Activated CD8-positive, alpha-beta memory T cell treated with anti-CD3 and anti-CD28 coated beads, Interleukin-2, amount 50 U/mL, for 24 hours (primary cell): Measurements from ENCODE around the gene LHX6.

ENCODE experiments used
- DNase-seq: peaks from one replicate; pipeline ENCODE4 v3.0.0-alpha.2; 2020; ENCODE audit errors: extremely low read depth

LHX6 gene

GRCh38 chr9:122234022-122234748, 5.4 kb upstream of the LHX6 start:
- no peak for DNase-seq

- no peak for DNase-seq
Measured at GRCh38 chr9:122232796-122233306, 4.1 kb upstream of the LHX6 start.

- no peak for DNase-seq
Measured at GRCh38 chr9:122229485-122229837, 704 bp upstream of the LHX6 start.

GRCh38 chr9:122228191-122228567, 578 bp downstream of the LHX6 start:
- no peak for DNase-seq

- no peak for DNase-seq
Measured at GRCh38 chr9:122227575-122227900, 1.2 kb downstream of the LHX6 start.

- DNase-seq = no peak
Measured at GRCh38 chr9:122226758-122227574, 1.8 kb downstream of the LHX6 start.

- no peak for DNase-seq
Measured at GRCh38 chr9:122226142-122226757, 2.5 kb downstream of the LHX6 start.

- no peak for DNase-seq
Measured at GRCh38 chr9:122225312-122226141, 3.2 kb downstream of the LHX6 start.

- DNase-seq = no peak
Measured at GRCh38 chr9:122223435-122223834, 5.3 kb downstream of the LHX6 start.

GRCh38 chr9:122222791-122223190, 6.0 kb downstream of the LHX6 start:
- no peak for DNase-seq

GRCh38 chr9:122221183-122221811, 7.5 kb downstream of the LHX6 start:
- DNase-seq = no peak

- DNase-seq = no peak
Measured at GRCh38 chr9:122220673-122221182, 8.0 kb downstream of the LHX6 start.

GRCh38 chr9:122219856-122220672, 8.7 kb downstream of the LHX6 start:
- DNase-seq = no peak

GRCh38 chr9:122218935-122219855, 9.6 kb downstream of the LHX6 start:
- DNase-seq = no peak

- no peak for DNase-seq
Measured at GRCh38 chr9:122218071-122218934, 10.5 kb downstream of the LHX6 start.

- no peak for DNase-seq
Measured at GRCh38 chr9:122217640-122218039, 11.1 kb downstream of the LHX6 start.

GRCh38 chr9:122216798-122217418, 11.8 kb downstream of the LHX6 start:
- DNase-seq = no peak
